Fibroblast of mammary gland (primary cell): Measurements from ENCODE around the gene JAM2.
"Not testable (repeated sequence)": the region's sequence is repeated elsewhere in the genome, so short reads cannot be mapped to it uniquely, and the experiment has no call there.

Source experiments
- DNase-seq: peaks from one replicate; pipeline ENCODE4 v3.0.0-alpha.2; 2010; ENCODE audit warnings: low read depth
- H3K4me3 ChIP-seq: 2 replicates; pipeline ENCODE4 v1.5.1; 2011; ENCODE audit warnings: low read depth, mild to moderate bottlenecking, low read length, moderate library complexity; ENCODE audit not compliant: control insufficient read depth
- TF ChIP-seq, protein P1 (sequence below): conservative IDR thresholded peaks from 2 replicates; pipeline ENCODE4 v1.5.1; 2011; ENCODE audit warnings: low read depth, low read length, inconsistent platforms; ENCODE audit not compliant: control insufficient read depth, insufficient read depth

JAM2 gene

DNA sequence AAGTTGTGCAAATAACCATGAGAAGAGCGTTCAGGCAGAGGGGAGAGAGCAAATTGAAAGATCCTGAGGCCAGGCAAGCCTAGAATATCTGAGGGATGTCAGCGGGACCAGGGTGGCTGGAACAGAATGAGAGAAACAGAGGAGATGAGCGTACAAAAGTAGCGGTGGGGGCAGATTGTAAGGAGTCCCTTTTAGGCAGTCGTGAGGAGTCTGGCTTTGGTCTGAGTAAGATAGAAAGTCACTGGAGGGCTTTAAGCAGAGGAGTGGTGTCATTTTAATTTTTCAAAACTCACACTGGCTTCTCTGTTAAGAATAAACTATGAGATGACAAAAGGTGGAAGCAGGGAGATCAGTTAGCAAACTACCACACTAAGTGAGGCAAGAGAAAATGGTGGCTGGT, 71.5 kb downstream of the JAM2 start:
- no peak overlapping the region for H3K4me3 ChIP-seq
- TF ChIP-seq, protein P1, sequence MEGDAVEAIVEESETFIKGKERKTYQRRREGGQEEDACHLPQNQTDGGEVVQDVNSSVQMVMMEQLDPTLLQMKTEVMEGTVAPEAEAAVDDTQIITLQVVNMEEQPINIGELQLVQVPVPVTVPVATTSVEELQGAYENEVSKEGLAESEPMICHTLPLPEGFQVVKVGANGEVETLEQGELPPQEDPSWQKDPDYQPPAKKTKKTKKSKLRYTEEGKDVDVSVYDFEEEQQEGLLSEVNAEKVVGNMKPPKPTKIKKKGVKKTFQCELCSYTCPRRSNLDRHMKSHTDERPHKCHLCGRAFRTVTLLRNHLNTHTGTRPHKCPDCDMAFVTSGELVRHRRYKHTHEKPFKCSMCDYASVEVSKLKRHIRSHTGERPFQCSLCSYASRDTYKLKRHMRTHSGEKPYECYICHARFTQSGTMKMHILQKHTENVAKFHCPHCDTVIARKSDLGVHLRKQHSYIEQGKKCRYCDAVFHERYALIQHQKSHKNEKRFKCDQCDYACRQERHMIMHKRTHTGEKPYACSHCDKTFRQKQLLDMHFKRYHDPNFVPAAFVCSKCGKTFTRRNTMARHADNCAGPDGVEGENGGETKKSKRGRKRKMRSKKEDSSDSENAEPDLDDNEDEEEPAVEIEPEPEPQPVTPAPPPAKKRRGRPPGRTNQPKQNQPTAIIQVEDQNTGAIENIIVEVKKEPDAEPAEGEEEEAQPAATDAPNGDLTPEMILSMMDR = no peak
- DNase-seq = no peak

DNA sequence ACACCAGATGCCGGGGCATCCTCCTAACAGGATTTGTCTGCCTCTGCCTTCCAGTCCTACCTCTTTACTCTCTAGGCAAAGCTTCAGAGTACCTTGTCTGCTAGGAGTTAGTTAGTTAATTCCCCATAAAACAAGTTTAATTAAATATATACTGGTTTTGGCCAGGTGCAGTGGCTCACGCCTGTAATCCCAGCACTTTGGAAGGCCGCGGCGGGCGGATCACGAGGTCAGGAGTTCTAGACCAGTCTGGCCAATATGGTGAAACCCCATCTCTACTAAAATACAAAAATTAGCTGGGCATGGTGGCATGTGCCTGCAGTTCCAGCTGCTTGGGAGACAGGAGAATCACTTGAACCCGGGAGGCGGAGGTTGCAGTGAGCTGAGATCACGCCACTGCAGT, 75.0 kb downstream of the JAM2 start:
- not testable (repeated sequence) for DNase-seq, H3K4me3 ChIP-seq

DNA sequence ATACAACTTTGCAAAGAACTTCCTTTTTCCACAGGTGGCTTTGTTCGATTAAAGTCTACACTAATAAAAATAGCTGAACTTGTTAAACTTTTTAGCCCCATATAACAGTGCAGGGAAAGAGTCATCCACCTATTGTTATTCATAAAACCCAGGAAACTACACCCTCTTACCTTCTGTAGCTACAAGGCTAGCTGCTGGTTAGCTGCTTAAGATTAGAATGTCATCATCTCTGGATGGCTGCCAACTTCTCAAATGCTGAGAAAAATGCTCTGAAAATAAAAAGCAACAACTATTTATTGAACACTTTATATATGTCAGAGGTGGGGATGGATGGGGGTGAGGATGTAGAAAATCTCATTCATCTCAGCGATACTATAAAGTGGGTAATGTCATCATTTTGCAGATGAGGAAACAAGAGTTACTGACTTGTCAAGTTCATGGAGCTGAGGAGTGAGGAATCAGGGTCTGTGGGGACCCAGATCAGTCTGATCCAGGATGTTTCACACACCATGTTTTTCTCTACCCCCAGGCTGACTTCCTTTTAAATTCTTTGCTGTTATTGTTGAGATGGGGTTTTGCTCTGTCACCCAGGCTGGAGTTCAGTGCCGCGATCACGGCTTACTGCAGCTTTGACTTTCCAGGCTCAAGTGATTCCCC, 78.6 kb downstream of the JAM2 start:
- DNase-seq = peak; percentile 44
- H3K4me3 ChIP-seq = no peak overlapping the region
- TF ChIP-seq, protein P1 = no peak

DNA sequence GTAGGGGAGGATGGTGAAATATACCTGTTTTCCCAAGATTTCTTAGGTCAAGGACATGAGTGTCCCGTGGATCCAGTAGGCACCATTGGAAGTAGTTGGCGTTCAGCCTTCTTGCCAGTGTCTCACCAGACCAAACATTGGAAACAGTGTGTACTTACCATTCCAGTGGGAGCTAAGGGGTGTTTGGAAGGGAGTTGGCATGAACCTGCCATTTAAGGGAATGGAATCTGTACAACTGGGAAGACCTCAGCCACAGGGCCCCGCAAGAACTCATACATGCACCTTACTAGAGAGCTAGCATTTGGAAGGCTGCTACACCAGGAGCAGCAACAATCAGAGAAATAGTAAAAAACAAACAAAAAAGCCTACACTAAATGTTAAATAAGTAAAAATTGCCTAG, 82.9 kb downstream of the JAM2 start:
- H3K4me3 ChIP-seq = no peak overlapping the region
- DNase-seq = no peak
- TF ChIP-seq, protein P1 = no peak

DNA sequence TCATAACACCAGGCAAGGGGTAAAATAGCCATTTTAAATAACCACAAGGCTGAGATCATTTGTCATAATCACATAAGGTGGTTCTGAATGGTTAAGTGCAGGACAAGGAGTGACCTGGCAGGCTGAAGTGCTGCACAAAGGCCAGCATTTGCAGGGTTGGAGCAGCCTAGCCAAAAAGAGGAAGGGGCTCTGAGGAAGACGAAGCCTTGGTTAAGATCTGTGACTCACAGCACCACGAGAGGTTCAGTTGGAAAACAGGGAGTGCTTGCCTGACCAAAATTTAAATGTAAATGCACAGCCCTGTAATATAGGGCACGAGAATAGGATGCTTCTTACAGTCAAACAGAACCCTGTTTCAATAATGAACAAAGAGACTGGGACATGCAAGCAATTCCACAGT, 83.6 kb downstream of the JAM2 start:
- H3K4me3 ChIP-seq = no peak overlapping the region
- TF ChIP-seq, protein P1 = no peak
- DNase-seq = no peak

DNA sequence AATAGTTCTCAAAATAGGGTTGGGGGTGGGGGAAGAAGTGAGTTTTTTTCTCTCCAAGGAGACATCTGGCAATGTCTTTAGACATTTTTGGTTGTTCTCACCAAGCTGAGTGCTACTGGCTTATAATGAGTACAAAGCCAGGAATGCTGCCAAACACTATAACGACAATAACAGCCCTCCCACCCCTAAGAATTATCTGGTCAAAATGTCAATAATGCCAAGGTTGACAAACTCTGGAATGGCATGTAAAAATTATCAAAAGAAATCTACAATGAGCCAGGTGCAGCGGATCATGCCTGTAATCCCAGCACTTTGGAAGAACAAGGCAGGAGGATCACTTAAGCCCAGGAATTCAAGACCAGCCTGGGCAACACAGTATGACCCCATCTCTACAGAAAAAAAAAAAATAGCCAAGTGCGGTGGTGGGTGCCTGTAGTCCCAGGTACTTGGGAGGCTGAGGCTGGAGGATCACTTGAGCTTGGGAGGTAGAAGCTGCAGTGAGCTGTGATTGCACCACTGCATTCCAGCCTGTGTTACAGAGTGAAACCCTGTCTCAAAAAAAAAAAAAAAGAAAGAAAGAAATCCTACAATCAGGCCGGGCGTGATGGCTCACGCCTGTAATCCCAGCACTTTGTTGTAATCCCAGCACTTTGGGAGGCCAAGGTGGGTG, 93.2 kb downstream of the JAM2 start:
- no peak for DNase-seq
- H3K4me3 ChIP-seq = no peak overlapping the region
- TF ChIP-seq, protein P1 = no peak

DNA sequence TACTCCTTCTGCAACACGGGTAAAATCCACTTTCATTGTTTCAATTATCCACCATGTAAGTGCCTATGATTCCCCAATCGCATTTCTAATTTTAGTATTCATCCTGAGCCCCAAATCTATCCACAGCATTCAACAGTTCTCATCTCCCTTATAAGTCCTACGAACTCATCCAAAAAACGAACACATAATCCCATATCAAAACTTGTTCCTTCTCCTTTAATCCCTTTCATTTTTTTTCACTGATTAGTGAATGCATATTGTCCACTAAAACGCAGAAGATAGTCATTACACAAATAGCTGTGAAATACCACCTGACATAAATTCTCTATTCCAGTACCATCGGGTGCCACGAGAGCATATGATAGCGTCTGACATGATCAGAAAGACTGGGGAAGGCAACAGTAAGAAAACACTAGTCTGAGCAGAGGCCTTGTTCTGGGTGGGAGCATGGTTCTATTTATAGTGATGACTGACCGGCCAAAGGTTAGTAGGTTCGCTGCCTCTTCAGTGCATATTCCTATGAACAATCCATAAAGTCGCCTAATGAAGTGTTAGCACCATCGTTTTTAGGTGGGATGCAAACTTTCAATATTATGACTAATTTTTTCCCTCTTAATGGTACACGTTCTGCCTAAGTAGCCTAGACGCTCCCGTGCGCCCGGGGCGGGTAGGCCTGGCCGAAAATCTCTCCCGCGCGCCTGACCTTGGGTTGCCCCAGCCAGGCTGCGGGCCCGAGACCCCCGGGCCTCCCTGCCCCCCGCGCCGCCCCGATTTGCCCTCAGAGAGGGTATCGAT, 95.0 kb downstream of the JAM2 start:
- peak overlapping the region; percentile 94 for H3K4me3 ChIP-seq
- TF ChIP-seq, protein P1 = no peak
- DNase-seq = peak; percentile 48
